GM18861 (cell line): ENCODE results near the gene NUDT17.

Experiments
- ATAC-seq: cut with Tn5 transposase; IDR thresholded peaks from one replicate; pipeline ENCODE4 v1.9.1; 2021; ENCODE audit not compliant: unreplicated experiment

The NUDT17 gene

GRCh38 chr1:145887631-145888030, 42.2 kb downstream of the NUDT17 start:
- no peak for ATAC-seq

DNA sequence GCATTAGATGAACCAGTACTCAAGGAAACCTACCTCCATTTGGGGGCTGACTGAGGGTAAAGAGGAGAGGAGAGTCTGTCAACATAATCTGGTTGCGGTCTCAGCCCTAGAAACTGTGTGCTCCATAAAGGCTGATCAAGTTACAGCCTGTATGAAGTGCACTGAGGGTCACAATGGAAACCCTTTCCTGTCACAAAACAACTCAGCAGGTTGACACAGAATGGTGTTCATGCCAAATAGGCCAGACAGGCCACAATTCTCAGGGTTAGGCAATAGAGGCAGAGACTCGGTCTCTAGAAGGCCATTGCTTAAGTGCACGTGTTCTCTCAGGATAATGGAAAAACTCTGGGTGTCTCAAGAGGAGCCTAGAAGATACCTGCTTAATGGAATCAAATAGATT, 44.3 kb downstream of the NUDT17 start:
- ATAC-seq, result no peak

DNA sequence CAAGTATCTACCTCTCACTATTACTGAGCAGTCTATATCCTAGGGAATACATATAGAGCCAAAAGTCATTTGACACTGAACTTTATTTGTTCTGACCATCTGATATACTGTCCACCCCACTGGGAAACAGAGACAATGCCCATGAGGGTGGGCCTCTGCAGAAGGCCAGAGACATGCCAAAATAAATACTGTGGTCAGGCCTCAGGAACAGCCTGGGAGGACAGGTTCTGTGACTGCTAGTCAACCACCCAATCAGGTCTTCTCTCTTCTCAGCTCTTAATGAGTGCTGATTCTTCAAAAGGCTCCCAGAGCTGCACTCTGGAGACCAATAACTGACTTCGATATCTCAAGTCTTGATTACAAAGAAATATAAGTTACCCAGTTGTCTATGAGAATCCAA, 45.7 kb downstream of the NUDT17 start:
- ATAC-seq, result no peak

DNA sequence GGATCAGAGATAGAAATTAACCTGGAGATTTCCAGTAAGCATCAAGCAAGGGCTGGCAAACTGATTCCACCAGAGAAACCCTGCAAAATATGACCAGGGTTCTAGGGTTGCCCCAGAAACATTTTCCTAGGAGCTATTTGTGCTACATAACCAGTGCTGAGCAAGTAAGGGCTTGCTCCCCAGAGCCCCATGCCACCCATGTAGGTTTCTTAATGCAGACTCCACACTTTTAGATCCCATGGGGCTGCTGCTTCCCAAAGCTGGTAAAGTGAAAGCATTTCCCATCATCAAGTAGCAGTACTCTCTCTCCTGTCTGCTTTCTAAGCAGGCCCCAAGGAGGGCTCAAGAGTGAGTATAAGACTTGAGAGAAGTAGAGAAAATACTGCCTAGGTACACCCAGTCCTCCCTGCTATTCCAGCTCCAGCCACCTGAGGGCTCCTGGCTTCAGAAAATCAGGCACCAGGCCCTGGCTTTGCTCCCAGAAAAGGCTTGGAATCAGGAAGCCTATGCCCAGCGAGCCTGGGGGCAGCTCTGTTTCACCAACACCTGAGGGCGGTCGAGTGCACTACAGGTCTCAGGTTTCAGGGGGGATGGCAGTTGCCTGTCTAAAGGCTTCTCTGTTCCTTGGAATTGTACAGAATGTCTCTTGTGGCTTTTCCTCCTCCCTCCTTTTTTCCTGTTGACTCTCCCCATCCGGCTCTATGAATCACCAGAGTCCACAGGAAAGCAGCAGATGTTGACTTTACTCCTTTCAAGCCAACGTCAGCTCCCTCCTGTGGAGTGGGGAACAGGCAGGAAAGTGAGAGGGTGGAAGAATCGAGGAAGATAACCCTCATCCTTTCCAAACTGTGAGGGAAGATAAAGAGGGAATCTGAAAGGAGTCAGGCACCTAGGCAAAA, 46.4 kb downstream of the NUDT17 start:
- ATAC-seq, result no peak

- no peak for ATAC-seq
Measured at GRCh38 chr1:145892486-145893087, 47.2 kb downstream of the NUDT17 start.

DNA sequence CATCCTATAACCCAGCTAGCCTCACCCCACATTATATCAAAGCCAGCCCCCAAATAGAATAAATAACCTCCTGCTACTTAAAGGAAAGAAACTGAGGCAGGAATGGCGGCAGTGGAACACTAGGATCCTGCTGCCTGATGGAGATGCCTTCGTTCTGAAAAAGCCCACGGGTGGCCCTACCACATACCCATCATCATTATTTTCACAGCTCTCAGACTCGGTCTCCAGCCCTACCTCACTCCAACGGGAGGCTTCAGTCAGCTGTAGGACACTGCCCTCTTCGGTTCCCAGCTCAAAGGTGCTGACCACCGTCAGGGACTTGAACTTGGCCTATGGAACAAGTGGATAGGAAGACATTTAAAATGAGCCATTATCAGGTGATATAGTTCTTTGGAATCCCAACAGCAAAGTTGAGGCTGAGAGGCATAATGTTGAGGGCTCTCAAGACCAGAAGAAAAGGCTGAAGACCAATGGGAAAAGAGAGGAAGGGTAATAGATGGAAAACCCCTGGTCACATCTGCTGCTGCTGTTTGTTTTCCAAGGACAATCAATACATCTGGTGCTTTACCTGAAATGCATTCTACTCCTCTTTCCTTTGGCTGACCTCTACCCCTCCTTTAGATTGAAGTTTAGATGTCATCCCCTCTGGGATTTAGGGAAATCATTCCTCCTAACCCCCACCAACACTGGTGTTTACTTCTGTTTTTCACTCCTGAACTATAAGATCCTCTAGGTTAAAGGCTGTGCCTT, 48.1 kb downstream of the NUDT17 start:
- no peak for ATAC-seq

DNA sequence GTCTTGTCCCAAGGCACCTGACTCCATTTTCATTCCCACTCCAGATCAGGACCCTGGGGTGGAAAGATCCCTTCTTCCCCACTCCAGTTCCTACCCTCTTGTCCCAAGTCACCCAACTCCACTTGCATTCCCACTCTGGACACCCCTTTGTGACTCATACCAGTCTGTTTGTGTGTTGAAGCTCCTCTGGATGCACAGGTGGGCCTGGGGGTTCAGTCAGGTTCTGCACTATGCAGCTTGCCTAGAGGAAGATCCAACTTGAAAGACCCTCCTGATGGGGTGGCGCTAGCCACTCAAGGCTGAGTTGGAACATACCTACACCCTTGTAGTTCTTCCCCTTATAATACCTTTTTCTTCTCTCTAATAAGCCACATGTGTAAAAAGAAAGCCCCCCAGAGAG, 50.0 kb downstream of the NUDT17 start:
- no peak for ATAC-seq

- no peak for ATAC-seq
Measured at GRCh38 chr1:145897969-145898368, 52.5 kb downstream of the NUDT17 start.
